Measurements from ENCODE around the gene LRRC39.

The LRRC39 gene

GRCh38 chr1:100147875-100148274, 30.2 kb downstream of the LRRC39 start:
- no peak for DNase-seq (ENCODE audit: low read depth)

- no peak for DNase-seq (ENCODE audit: low read depth)
These were observed 31.1 kb downstream of the LRRC39 start for GRCh38 chr1:100146958-100147357.

GRCh38 chr1:100145116-100145515, 32.9 kb downstream of the LRRC39 start:
- DNase-seq (ENCODE audit: low read depth): no peak

GRCh38 chr1:100142343-100142742, 35.7 kb downstream of the LRRC39 start:
- DNase-seq (ENCODE audit: low read depth): no peak

GRCh38 chr1:100141192-100141591, 36.9 kb downstream of the LRRC39 start:
- DNase-seq (ENCODE audit: low read depth): no peak

DNA sequence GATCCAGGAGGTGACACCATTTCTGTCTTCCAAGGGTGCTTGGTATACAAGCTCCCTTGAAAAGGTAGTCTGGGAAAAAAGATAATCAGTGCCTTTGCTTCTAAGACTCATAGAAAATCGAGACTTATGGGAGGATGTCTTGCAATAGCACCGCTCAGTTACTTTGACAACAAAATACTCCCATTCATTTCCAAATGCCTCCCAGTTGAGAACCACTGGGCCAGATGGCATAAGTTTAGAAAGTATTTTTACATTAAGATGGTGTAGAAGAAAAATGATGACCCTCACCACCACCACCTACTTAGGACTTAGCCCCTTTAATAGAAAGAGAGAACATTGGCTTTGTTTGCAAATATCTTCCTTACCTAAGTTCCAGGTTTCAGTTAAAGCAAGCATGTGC, 40.5 kb downstream of the LRRC39 start:
- no peak for DNase-seq (ENCODE audit: low read depth)

DNA sequence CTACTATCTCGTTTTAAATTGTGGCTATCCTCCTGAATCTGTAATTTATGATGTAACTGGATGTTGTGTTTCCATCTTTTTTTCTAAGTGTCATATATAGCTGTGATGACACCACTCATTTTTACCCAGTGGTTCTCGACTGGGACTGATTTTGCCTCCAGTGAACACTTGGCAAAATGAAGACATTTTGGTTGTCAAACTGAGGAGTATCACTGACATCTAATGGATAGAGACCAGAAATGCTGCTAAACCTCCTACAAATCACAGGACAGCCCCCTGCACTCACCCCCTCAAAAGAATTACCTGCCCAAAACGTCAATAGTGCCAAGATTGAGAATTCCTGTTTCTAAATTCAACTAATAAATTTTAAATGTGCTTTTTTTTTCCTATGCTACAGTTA, 43.2 kb downstream of the LRRC39 start:
- no peak for DNase-seq (ENCODE audit: low read depth)

GRCh38 chr1:100132566-100133477, 45.2 kb downstream of the LRRC39 start, which contains the start of the genes SASS6 and TRMT13:
SASS6 (minus strand) TSS chr1:100132930; CDS start chr1:100132814, 116 bp downstream.
TRMT13 (plus strand) TSS chr1:100133163; CDS start chr1:100133169, 6 bp downstream.
- DNase-seq (ENCODE audit: low read depth): peak; percentile 98

DNA sequence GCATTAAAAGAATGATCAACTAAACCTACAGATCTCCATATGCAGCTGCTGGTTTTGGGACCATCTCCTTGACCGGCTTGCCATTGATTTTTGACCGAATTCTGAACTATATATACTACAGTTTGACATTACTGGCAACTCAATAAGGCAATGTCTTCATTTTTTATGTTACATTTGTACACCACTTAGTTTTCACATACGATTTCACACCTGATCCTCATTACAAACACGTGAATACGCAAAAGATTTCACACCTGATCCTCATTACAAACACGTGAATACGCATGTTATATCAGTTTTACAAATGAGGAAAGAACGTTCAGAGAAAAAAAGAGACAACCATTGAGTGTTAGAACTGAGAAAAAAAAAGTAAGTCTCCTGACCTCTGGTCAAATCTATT, 46.4 kb downstream of the LRRC39 start:
- no peak for DNase-seq (ENCODE audit: low read depth)

DNA sequence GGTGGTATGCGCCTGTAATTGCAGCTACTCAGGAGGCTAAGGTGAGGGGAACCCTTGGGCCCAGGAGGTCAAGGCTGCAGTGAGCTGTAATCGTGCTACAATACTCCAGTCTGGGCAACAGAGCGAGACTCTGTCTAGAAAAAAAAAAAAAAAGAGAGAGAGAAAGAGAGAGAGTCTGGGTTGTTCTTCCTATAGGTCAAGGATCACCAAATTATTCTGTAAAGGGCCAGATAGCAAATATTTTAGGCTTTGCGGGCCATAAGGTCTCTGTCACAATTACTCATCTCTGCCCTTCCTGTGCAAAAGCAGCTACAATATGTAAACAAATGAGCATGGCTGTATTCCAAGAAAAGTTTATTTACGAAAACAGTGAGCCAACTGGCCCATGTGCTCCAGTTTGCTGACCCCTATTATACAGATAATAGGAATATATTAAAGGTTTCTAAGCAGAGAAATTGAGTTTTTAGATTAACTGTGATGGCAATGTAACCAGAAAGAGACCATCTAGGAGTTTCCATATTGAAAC, 47.4 kb downstream of the LRRC39 start:
- no peak for DNase-seq (ENCODE audit: low read depth)

DNA sequence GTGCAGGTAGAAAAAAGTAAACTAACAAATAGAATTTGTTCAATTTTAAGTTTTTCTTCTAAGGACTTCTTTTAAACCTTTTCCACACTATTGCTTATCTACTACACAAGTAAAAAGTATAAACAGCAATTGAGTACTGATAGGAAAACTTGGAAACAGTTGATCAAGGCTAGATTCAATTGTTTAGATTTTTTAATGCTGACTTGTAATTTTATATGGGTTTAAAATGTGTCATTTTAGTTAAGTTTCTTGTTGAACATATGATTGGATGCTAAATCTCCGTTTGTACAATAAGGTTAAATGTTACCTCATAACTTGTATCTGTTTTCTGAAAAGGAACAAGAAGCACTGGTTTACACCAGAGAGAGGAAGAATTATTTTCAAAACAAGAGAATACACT, 50.8 kb downstream of the LRRC39 start:
- DNase-seq (ENCODE audit: low read depth): no peak

DNA sequence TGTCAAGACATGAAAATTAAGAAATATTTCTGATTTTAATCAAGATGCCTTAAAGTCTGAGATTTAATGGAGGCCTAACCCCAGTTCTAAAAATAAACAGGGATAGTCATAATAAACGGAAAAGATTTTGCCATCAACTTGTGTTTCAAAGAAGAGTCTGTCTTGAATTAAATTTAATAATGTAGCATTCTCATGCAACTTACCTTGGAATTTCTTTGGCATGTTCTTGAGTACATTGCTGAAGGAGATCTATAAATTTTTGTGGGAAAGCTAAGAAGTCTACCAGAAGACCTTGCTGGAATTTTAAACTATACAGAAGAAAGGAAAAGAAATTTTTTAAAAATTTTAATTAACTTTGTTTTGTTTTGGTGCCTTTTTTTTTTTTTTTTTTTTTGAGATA, 55.9 kb downstream of the LRRC39 start:
- DNase-seq (ENCODE audit: low read depth): no peak

DNA sequence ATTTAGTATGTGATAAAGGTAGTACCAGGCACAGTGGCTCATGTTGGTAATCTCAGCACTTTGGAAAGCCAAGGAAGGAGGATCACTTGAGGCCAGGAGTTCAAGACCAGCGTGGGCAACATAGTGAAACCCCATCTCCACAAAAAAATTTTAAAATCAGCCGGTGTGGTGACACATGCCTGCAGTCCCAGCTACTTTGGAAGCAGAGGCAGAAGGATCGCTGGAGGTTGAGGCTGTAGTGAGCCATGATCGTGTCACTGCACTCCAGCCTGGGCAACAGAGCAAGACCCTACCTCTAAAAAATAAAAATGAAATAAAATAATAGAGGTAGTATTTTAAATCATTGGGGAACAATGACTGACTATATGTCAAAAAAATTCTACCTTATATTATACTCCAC, 62.5 kb downstream of the LRRC39 start:
- DNase-seq (ENCODE audit: low read depth): no peak

GRCh38 chr1:100109554-100110066, 68.4 kb downstream of the LRRC39 start:
- DNase-seq (ENCODE audit: low read depth): no peak

DNA sequence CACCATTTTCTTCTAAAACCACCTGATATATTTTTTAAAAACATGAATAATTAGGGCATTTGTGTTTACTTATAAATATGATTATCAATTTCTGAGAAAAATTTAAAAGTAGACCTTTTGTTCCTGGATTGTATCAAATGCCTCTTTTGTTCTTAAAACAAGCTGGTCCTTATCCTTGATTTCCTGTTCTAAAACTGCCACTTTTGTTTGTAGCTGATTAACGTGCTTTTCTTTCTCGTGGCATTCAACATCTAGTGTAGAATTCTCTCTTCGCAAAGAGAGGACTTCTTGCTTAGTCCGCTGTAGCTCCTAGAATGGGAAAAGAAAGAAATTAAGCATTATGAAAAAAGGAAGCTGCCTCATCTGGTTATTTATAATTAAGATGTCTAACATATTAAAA, 70.4 kb downstream of the LRRC39 start:
- no peak for DNase-seq (ENCODE audit: low read depth)

GRCh38 chr1:100101564-100101963, 76.5 kb downstream of the LRRC39 start:
- no peak for DNase-seq (ENCODE audit: low read depth)

DNA sequence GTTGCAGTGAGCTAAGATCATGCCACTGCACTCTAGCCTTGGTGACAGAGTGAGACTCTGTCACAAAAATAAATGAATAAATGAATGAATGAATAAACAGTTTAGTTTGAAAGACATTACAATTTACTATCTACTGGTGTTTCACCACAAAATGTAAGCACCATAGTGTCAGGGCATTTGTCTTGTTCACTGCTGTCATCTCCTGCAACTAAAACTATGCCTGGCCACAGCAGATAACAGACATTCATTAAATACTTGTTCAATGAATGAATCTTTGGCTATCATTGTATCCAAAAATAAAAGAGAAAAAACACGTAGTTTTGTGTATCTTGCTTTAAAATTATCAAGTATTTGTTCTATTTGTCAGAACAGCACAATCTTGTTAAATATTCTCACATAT, 77.9 kb downstream of the LRRC39 start:
- DNase-seq (ENCODE audit: low read depth): no peak
